SK-N-MC (cell line): Measurements from ENCODE around the gene GNAT2.

Source experiments
- DNase-seq: peaks from one replicate; pipeline ENCODE4 v3.0.0-alpha.2; 2011; ENCODE audit warnings: low read depth, low spot score
- H3K27ac ChIP-seq: fragments of 200-600 bp; sonication (generic); 2 replicates; pipeline ENCODE4 v1.5.1; 2016; ENCODE audit warnings: mixed run types
- H3K36me3 ChIP-seq: fragments of 200-600 bp; sonication (generic); 2 replicates; pipeline ENCODE4 v1.6.1; 2017; ENCODE audit warnings: antibody characterized with exemption, low read length, mixed read lengths; ENCODE audit not compliant: insufficient read depth
- H3K4me3 ChIP-seq: fragments of 200-600 bp; sonication (generic); 2 replicates; pipeline ENCODE4 v1.5.1; 2016
- H3K9ac ChIP-seq: fragments of 200-600 bp; sonication (generic); 2 replicates; pipeline ENCODE4 v1.8.0; 2017; ENCODE audit warnings: mixed run types, mixed read lengths; ENCODE audit not compliant: insufficient read length
- H3K9me3 ChIP-seq: fragments of 200-600 bp; sonication (generic); 2 replicates; pipeline ENCODE4 v1.6.1; 2017; ENCODE audit warnings: low read depth, mild to moderate bottlenecking, antibody characterized with exemption, low read length, moderate library complexity, mixed read lengths
- EZH2 ChIP-seq: fragments of 200-600 bp; sonication (generic); IDR thresholded peaks from one replicate; pipeline ENCODE4 v1.6.1; 2017; ENCODE audit warnings: antibody characterized with exemption
- FOXP2 ChIP-seq: optimal IDR thresholded peaks from 2 replicates; pipeline ENCODE3; 2011; ENCODE audit warnings: mild to moderate bottlenecking, moderate library complexity; ENCODE audit not compliant: insufficient read depth; ENCODE audit errors: extremely low read length, control extremely low read depth
- POLR2AphosphoS5 ChIP-seq: IDR thresholded peaks from 2 replicates; pipeline ENCODE4 v1.6.1; 2012; ENCODE audit warnings: mild to moderate bottlenecking, low read depth, low read length, borderline replicate concordance

Gene GNAT2

GRCh38 chr1:109639063-109639840 lies 19.8 kb upstream of the GNAT2 start:
- no peak overlapping the region for H3K4me3 ChIP-seq
- H3K9ac ChIP-seq: no peak overlapping the region
- no peaks in the 10 kb centered on the region for H3K9me3 ChIP-seq
- DNase-seq: no peak
- H3K36me3 ChIP-seq: no peaks in the 10 kb centered on the region
- TF ChIP-seq EZH2 (no peak), POLR2AphosphoS5 (no peak), FOXP2 (no peak)
- no peak overlapping the region for H3K27ac ChIP-seq

- no peak overlapping the region for H3K27ac ChIP-seq
- H3K36me3 ChIP-seq: no peaks in the 10 kb centered on the region
- TF ChIP-seq POLR2AphosphoS5 (no peak), EZH2 (no peak), FOXP2 (no peak)
- no peak for DNase-seq
- H3K4me3 ChIP-seq: no peak overlapping the region
- H3K9ac ChIP-seq: no peak overlapping the region
- H3K9me3 ChIP-seq: no peaks in the 10 kb centered on the region
Observed at GRCh38 chr1:109637446-109637845, 18.0 kb upstream of the GNAT2 start.

GRCh38 chr1:109636201-109636952 lies 17.0 kb upstream of the GNAT2 start:
- TF ChIP-seq POLR2AphosphoS5: no peak
- TF ChIP-seq EZH2: no peak
- TF ChIP-seq FOXP2: no peak
- H3K36me3 ChIP-seq: peaks cover 5% of the 10 kb centered on the region; the same call in 1 of the 2 replicates
- no peaks in the 10 kb centered on the region for H3K9me3 ChIP-seq
- H3K9ac ChIP-seq: no peak overlapping the region
- DNase-seq: no peak
- no peak overlapping the region for H3K4me3 ChIP-seq
- peak overlapping the region; percentile 31; the same call in 1 of the 2 replicates for H3K27ac ChIP-seq

GRCh38 chr1:109635862-109636200 lies 16.4 kb upstream of the GNAT2 start:
- DNase-seq: no peak
- Histone ChIP-seq H3K27ac (peak overlapping the region; percentile 31; the same call in 1 of the 2 replicates), H3K4me3 (no peak overlapping the region), H3K36me3 (peaks cover 10% of the 10 kb centered on the region; the same call in 1 of the 2 replicates), H3K9ac (no peak overlapping the region), H3K9me3 (no peaks in the 10 kb centered on the region)
- no peak for TF ChIP-seq EZH2
- no peak for TF ChIP-seq POLR2AphosphoS5
- TF ChIP-seq FOXP2: no peak

GRCh38 chr1:109634771-109635750 lies 15.6 kb upstream of the GNAT2 start:
- Histone ChIP-seq H3K4me3 (no peak overlapping the region), H3K9me3 (no peaks in the 10 kb centered on the region), H3K36me3 (peaks cover 15% of the 10 kb centered on the region; the same call in 1 of the 2 replicates), H3K27ac (peak overlapping the region; percentile 31; the same call in 1 of the 2 replicates), H3K9ac (no peak overlapping the region)
- no peak for DNase-seq
- TF ChIP-seq POLR2AphosphoS5 (no peak), FOXP2 (no peak), EZH2 (no peak)

GRCh38 chr1:109634292-109634691 lies 14.9 kb upstream of the GNAT2 start:
- H3K36me3 ChIP-seq: peaks cover 22% of the 10 kb centered on the region; the same call in 1 of the 2 replicates
- no peak overlapping the region for H3K4me3 ChIP-seq
- no peak overlapping the region for H3K9ac ChIP-seq
- no peak for DNase-seq
- no peaks in the 10 kb centered on the region for H3K9me3 ChIP-seq
- no peak overlapping the region for H3K27ac ChIP-seq
- TF ChIP-seq EZH2 (no peak), POLR2AphosphoS5 (no peak), FOXP2 (no peak)

- H3K27ac ChIP-seq: 0 out of 2 replicates have a peak overlapping the region, but pooled peaks have one; percentile 12
- H3K9me3 ChIP-seq: no peaks in the 10 kb centered on the region
- TF ChIP-seq FOXP2: no peak
- no peak for TF ChIP-seq EZH2
- TF ChIP-seq POLR2AphosphoS5: no peak
- DNase-seq: no peak
- no peak overlapping the region for H3K4me3 ChIP-seq
- peaks cover 36% of the 10 kb centered on the region; the same call in 1 of the 2 replicates for H3K36me3 ChIP-seq
- H3K9ac ChIP-seq: no peak overlapping the region
Observed at GRCh38 chr1:109632671-109633346, 13.4 kb upstream of the GNAT2 start.
